ENCODE measurements around the gene FZR1. TPM values are rescaled to one million over a fixed set of nuclear protein-coding genes. Genes with fewer than 3 reads are reported as not detected.

FZR1 gene
- total and polyA plus RNA-seq, 2 of the 8 experiments (the other 6 are each of a cell fraction or from before 2014, with no cell fraction given): 21.6 to 35.5 TPM

GRCh38 chr19:3516675-3517207 lies 10.6 kb downstream of the FZR1 start (continued):
- TF ChIP-seq GABPA (IDR thresholded peaks at IDR 0.05; ENCODE audit: borderline replicate concordance, insufficient read depth, low read length) (no peak), HDAC6 (IDR thresholded peaks at IDR 0.05; ENCODE audit: low read depth, low read length) (no peak), POLR2AphosphoS5 (IDR thresholded peaks at IDR 0.05; ENCODE audit: low read depth, low read length) (no peak), CHD1 (IDR thresholded peaks at IDR 0.05; ENCODE audit: low read depth, low read length) (no peak), CEBPB (IDR thresholded peaks at IDR 0.05; ENCODE audit: low read depth, low read length) (no peak), BACH1 (IDR thresholded peaks at IDR 0.05; ENCODE audit: low read length) (no peak)
